ENCODE results near the gene SH3BP1.

Gene SH3BP1

DNA sequence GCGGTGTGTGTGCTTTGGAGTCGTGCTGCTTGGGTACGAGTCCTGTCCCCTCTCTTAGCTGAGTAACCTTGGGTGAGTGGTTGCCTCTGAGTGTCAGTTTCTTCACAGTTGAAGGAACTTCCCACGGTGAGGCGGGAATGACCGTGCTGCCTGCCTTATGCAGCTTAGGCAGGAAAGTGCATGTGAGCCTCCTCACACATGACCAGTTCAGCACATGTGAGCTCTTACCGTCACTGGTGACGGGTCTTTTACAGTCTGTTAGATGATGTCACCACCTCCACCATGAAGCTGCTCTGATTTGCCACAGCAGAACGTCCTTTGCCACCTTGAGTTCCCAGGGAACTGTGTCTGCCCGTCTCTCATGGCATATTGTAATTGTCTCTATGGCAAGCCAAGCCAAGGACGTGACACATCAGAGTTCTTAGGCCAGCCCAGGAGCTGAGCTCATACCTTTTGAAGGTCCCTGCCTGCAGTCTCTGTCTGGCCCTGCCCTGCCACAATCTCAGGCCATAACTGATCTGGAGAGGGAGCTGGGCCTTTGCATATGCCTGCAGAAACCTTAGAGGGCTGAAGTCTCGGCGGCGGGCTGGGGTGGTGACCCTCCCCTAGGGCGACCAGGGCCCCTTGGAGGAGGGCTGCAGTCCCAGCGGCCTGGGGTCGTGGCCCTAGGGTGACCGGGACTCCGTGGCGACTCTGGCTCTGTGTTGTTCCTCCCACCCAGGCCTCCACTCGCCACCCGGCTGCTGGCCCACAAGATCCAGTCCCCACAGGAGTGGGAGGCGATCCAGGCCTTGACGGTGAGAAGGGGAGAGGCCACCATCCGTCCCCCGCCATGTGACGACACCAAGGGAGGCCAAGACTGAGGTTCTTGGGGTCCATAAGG, 23.0 kb upstream of the SH3BP1 start:
- no peak for DNase-seq

DNA sequence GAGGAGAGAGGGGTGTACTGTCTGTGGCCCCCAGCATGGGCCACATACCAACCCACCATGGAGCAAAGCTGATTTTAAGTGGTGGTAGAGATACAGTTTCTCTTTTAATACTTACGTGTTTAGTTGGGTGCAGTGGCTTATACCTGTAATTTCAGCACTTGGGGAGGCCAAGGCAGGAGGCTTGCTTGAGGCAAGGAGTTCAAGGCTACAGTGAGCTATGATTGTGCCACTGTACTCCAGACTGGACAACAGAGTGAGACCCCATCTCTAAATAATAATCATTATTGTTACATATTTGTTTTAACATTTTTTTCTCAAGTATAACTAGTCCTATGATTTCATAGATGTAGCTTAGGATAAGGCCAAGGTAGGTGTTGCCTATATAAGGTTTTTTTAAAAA, 22.0 kb upstream of the SH3BP1 start:
- no peak for DNase-seq

DNA sequence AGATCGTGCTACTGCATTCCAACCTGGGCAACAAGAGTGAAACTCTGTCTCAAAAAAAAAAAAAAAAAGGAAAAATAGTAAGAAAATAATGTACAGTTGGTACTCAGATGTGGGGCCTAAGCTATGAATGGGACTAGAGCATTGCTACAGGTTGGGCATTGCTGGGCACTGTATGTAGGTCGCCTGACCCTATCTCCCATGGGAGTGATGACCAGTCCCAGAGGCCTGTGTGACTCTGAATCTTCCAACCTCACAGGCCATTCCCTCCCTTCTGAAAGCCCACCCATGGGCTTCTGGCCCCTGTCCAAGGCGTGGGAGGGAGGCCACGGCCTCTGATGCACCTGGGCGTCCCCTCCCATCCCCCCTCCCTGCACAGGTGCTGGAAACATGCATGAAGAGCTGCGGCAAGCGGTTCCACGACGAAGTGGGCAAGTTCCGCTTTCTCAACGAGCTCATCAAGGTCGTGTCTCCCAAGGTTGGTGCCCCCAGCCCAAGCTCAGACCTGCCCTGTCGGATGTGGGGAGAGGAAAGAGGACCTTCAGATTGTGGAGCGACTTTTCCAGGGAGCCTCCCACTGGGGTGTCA, 21.3 kb upstream of the SH3BP1 start:
- no peak for DNase-seq

DNA sequence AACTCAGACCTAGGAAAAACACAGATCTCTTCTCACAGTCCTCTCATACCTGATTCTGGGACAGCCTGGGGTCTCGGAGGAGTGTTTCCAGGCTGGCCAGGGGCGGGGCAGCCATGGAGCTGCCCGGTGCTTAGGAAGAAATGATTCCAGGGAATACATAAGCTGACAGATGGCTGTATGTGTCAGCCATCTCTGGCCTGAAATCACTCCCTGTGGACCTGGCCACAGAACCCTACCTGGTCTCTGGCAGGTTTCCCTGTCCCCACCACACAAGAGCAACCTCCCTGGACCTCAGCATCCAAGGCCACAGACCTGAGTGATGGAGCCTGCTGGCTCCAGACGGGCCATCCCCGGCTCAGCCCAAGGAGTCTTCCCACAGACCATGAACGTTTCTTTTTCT, 20.8 kb upstream of the SH3BP1 start:
- no peak for DNase-seq

DNA sequence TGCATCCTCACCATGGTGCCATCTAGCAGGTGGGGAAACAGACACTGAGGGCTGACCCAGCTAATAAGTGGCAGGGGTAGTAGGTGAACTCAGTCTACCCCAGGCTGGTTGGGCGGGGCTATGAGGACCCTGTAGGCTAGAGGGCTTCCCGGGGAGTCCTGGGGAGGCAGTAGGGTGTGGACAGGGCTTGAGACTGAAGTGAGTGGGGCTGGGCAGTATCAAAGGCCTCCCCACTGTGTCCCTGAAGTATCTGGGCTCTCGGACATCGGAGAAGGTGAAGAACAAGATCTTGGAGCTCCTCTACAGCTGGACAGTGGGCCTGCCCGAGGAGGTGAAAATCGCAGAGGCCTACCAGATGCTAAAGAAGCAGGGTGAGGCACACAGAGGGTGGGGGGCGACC, 19.5 kb upstream of the SH3BP1 start:
- no peak for DNase-seq

DNA sequence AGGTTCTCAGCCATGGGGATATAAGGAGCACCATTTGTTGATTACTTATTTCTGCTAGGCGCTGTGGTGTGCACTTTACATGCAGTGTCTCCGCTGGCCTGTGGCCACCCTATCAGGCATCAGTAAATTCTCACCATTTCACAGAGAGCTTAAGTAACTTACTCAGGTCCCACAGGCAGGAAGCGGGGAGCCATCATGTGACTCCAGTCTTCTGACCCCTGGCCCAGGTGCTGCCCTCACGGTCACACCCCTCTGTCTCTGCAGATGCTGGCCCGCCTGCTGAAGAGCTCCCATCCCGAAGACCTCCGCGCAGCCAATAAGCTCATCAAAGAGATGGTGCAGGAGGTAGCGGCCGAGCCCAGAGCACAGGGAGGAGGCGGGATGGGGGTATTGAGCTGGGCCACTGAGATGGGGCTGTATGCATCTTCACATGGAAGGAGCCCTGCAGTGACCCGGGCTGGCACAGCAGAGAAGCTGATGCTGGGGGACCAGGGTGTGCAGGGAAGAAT, 18.1 kb upstream of the SH3BP1 start:
- DNase-seq: no peak

DNA sequence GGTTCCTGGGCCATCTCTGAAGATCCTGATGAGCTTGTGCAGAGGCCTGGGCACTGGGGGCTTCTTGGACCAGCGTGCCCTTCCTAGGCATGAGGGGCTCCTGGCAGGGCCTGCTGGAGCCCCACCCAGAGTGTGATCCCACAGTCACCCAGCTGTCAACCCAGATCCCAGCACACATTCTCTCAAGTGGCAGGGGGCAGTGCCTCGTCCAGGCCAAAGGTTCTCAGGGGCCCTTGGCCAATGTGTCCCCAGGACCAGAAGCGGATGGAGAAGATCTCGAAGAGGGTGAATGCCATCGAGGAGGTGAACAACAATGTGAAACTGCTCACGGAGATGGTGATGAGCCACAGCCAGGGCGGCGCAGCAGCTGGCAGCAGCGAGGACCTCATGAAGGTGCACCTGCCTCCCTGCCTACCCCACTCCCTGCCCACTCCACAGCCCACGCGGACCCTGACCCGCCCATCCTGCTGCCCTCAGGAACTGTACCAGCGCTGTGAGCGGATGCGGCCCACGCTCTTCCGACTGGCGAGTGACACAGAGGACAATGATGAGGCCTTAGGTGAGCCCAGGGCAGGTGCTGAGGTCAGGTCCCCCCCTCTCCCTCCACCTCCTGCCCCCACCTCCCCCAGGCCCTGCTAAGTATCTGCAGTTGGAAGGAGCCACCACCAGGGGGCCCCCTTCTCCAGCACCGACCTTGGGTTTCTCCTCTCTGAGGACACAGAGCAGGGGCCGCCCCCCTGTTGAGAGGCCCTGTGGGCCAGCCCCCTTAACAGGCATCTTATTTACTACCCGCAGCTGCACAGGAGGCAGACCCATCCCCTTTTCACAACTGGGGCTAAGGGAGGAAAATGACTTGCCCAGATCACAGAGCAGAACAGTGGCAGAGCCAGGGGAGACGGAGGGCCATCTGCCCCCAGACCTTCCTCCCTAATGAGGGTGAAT, 16.1 kb upstream of the SH3BP1 start:
- peak; percentile 79 for DNase-seq

DNA sequence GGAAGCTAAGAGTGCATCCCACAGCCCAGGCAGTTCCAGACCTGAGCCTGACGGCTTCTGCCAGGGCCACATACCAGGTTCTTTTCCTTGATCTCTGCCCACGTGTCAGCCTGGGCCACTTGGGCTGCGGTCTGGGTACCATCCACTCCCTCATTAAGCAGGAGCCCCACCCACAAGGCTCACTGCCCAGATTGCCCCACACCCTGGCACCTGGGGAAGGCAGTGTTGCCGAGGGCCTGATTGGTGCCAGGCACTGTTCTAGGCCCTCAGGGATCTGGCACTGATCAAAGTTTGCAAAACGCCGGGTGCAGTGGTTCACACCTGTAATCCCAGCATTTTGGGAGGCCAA, 15.5 kb upstream of the SH3BP1 start:
- no peak for DNase-seq

DNA sequence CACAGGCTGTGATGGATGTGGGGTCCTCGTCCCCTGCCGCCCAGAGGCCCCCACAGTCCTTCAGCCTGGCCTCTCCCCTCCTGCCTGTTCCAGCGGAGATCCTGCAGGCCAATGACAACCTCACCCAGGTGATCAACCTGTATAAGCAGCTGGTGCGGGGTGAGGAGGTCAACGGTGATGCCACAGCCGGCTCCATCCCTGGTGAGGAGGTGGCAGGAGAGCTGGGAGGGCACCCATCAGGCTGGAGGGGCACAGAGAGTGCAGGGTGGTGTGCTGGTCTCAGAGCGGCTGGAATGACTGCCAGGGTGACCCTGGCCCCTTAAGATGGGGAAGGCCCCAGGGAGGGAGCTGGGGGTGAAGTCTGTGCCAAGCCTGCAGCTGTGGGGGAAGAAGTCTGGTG, 14.6 kb upstream of the SH3BP1 start:
- DNase-seq: no peak

DNA sequence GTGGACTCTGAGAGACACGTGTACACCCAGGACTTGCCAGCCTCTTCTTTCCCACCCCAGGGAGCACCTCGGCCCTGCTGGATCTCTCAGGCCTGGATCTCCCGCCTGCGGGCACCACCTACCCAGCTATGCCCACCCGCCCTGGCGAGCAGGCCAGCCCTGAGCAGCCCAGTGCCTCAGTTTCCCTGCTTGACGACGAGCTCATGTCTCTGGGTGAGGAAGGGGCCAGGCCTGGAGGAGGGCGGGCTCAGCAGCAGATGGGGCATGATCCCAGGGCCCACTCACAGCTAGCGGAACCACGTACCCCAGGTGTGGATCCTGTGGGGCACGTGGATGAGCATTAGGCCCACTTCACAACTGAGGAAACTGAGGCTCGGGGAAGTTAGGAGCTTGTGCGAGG, 13.7 kb upstream of the SH3BP1 start:
- DNase-seq: no peak

DNA sequence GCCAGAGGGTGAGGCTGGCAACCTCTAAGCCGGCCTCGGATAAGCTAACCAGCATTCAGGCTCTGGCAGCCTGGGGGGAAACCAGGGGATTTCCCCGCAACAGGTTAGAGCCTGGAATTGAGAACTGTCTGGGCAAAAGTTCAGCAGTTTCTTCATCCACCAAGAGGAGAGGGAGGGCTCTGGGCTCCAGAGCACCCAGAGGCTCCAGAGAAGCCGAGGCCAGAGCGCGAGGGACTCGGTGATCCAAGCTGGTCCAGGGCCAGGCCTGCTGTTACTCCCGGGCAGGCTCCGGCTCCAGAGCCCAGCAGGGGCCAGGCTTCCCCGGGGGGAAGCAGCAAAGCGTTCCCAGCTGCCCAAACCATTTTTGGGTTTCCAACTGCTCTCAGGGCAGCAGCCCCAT, 13.3 kb upstream of the SH3BP1 start:
- no peak for DNase-seq

DNA sequence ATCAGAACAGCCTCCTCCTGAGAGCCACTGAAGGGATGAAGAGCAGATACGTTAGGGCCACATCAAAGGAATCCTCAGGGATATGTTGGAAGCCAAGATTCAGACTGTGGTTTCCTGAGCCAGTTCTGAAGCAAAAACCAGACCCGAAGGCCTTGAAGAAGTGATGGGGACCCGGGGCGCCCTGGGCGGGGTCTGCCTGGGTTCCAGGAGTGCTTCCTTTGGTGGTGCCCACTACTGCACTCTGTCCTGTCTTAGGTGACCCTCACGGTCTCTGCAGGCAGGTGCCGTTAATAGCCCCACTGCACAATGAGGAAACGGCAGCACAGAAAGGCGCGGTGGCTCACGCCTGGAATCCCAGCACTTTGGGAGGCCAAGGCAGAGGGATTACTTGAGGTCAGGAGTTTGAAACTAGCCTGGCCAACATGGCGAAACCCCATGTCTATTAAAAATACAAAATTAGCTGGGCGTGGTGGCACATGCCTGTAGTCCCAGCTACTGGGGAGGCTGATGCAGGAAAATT, 12.9 kb upstream of the SH3BP1 start:
- no peak for DNase-seq

DNA sequence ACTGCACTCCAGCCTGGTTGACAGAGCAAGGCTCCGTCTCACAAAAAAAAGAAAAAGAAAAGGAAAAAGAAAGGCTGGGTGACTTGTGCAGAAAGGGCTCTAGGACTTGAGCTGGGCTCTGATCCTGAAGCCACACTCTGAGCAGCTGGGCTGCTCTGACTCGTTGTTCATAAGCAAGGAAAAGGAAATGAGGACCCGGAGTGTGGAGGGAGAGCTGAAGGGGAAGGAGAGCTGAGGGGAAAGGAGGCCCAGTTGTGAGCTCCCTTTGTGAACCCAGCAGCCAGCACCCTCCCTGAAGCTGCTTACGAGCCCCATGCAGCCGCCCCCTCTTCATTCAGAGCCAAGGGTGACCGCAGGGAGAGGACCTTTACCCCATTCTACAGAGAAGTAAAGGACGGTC, 12.3 kb upstream of the SH3BP1 start:
- DNase-seq: no peak

DNA sequence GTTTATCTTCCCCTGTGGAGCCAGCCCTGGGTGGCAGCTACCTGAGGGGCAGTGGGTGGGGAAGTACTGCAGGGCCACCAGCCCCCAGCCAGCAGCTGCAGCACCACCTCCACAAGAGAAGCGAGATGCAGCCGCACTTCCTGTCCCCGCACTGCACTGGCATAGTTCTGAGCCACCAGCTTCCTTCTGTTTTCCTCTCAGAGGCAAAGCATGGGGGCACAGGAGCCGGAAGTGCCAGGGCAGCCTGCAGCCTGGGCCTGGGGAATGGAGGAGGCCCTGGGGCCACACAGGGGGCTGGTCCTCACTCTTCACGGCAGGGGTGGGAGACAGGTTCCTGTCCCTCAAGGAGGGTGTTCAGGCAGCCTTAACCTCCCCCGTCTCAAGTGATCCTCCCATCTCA, 11.9 kb upstream of the SH3BP1 start:
- DNase-seq: peak; percentile 49

DNA sequence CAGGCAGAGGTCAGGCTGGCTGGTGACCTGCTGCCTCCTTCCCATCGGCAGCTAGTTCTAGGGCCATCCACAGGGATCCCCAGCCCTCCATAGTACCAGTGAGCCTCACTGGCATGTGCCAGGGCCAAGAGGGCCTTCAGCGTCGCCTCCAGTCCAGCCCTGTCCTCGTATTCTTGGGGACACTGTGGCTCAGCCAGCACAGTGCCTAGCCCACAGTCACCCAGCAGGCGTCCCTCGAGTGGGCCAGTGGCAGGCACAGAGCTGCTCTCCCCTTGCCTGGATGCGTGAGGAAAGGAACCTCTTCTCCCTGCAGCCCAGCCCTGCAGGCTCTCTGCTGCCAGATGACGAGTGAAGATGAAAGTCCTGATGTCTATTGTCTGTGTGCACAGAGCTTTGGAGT, 10.6 kb upstream of the SH3BP1 start:
- DNase-seq: no peak

DNA sequence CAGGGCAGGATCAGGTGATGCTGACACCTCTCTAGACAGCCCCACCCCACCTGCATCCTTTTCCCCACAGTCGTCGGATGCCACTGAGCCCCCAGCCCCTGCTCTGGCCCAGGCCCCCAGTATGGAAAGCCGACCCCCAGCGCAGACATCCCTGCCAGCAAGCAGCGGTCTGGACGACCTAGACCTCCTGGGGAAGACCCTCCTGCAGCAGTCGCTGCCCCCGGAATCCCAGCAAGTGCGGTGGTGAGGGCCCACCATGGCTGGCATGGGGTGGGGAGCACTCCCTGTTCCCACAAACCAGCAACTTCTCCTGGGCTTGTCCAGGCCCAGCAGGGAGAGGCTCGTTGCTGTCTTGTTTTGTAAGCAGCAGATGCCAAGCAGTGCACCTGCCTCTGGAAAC, 9.5 kb upstream of the SH3BP1 start:
- DNase-seq: no peak

DNA sequence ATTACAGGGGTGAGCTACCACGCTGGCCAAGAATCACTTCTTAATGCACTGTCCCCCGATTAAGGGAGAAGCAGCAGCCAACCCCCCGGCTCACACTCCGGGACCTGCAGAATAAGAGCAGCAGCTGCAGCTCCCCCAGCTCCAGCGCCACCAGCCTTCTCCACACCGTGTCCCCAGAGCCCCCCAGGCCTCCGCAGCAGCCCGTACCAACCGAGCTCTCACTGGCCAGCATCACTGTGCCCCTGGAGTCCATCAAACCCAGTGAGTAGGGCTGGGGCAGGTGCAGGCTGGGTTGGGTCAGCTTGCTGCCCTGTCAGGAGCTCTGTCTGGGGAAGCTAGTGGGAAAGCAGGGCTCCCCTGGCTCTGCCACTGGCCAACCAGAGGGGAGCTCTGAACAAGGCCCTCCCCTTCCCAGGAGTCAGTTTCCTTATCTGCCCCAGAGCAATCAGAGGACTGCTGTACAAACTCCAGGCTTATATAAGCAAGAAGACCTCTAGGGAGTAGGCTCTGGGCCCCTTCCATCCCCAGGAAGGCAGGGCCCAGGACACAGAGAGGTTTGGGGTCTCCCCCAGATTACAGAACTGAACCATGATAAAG, 8.5 kb upstream of the SH3BP1 start:
- no peak for DNase-seq

DNA sequence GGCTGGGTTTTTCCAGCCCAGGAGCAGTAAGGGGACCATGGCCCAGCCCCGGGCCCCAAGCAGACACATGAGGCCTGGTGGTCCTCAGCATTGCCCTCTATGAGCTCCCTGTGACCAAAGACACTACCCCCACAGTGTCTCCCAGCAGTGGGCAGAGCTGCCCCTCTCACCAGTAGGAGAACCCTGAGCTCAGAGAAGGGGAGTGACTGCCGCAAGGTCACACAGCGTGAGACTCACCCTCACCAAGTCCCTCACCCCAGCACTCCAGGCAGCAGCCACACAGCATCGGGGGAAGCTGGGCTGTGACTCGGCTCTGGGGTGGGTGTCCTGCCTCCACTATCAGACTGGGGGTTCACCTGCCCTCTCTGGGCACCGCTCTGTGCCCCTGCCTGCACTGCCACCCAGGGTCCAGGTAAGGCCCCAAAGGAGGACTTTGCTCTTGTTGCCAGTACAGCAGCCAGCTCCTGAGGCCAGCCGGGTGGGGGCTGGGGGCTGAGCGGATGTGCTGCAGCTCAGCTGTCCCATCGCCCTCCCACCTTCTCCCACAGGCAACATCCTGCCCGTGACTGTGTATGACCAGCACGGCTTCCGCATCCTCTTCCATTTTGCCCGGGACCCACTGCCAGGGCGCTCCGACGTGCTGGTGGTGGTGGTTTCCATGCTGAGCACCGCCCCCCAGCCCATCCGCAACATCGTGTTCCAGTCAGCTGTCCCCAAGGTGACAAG, 7.9 kb upstream of the SH3BP1 start:
- no peak for DNase-seq

DNA sequence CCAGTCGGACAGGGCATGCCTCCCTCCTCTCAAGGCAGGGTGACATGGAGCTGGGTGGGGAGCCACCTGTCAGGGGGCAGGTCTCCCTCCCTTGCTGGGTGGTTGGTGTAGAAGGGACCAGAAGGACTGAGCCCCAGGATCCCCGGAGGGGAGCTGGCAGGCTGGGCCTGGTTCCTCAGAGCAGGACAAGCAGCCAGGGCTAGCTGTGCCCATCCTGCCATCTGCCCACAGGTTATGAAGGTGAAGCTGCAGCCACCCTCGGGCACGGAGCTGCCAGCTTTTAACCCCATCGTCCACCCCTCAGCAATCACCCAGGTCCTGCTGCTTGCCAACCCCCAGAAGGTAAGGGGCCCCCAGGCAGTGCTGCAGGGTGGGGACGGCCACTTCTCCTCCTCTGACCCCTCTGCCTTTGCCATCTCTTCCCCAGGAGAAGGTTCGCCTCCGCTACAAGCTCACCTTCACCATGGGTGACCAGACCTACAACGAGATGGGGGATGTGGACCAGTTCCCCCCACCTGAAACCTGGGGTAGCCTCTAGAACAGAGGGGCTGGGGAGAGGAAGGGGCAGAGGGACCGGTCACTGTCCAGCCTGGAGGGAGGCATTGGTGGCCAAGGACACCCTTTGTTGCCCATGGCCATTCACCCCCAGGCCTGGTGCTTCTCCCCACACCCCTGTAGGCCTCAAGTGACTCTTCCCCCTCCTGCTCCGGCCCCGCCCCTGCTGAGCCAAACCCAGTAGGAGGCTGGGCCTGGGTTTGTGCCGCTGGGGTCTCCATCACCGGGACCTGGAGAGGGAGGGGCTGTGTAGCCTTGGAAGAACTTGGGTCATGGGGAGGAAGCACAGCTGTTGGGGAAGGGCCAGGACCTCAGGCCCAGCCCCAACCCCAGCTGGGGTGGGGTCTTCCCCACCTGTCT, 7.0 kb upstream of the SH3BP1 start:
- DNase-seq: no peak

DNA sequence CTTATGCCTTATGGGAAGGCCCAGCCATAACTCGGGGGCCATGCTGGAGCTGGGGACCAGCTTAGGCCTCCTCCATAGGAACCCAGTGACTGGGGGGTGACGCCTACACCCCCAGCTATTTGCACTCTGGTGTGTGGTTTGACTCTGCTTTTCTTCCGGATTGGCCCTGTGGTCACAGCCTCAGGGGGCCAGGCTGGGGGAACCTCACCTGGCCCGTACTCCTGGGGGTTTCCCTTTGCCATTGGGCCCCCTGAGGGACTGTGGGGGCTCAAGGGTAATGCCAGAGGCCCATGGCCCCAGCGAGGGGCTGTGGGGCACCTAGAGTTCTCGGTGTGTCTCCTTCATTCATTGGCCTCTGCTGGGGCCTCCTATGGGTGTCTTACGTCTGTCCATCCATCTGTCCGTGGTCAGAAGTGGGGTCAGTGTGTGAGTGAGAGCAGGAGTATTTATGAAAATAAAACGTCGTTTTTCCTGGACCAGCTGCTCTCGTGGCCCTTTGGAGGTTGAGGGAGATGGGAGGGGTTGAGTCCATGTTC, 6.3 kb upstream of the SH3BP1 start:
- DNase-seq: no peak
